ENCODE data around the gene PHLDB1. TPM values are rescaled to one million over a fixed set of nuclear protein-coding genes. Genes with fewer than 3 reads are reported as not detected.

PHLDB1 gene
- total RNA-seq, 1 experiment from 2014 or later, result 36.2 TPM

DNA sequence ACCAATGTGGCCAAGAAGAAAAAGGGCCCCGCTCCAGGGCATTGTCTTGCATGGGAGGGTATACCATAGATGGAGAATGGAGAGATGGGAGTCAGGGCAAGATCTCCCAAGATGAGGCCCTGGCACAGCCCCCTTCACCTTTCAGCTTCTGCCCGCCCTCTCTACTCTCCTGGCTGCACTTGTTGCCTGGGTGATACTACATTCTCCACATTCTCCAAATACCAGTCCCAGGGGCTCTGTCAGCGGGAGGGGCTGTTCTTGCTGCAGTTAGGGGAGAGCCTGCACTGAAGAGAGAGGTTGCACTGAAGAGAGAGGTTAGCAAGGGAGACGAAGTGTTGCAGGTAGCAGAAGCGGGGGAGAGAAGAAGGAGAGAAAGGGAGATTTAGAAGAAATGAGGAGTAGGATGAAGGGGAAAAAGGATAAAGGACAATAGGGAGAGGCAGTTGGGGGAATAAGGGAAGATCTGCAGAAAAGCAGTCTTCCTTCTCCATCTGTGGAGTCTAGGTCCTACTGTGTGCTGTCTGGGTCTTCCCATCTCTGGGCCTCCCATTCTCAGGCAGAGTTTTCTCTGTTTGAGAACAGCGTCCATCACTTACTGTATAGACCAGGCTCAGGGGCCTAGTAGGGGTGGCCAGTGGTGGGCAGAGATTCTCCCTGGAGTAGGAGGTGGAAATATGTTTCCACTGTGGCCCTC is 8.0 kb downstream of the PHLDB1 start (continued):
- TF ChIP-seq, protein P1, sequence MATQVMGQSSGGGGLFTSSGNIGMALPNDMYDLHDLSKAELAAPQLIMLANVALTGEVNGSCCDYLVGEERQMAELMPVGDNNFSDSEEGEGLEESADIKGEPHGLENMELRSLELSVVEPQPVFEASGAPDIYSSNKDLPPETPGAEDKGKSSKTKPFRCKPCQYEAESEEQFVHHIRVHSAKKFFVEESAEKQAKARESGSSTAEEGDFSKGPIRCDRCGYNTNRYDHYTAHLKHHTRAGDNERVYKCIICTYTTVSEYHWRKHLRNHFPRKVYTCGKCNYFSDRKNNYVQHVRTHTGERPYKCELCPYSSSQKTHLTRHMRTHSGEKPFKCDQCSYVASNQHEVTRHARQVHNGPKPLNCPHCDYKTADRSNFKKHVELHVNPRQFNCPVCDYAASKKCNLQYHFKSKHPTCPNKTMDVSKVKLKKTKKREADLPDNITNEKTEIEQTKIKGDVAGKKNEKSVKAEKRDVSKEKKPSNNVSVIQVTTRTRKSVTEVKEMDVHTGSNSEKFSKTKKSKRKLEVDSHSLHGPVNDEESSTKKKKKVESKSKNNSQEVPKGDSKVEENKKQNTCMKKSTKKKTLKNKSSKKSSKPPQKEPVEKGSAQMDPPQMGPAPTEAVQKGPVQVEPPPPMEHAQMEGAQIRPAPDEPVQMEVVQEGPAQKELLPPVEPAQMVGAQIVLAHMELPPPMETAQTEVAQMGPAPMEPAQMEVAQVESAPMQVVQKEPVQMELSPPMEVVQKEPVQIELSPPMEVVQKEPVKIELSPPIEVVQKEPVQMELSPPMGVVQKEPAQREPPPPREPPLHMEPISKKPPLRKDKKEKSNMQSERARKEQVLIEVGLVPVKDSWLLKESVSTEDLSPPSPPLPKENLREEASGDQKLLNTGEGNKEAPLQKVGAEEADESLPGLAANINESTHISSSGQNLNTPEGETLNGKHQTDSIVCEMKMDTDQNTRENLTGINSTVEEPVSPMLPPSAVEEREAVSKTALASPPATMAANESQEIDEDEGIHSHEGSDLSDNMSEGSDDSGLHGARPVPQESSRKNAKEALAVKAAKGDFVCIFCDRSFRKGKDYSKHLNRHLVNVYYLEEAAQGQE (IDR thresholded peaks at IDR 0.05; ENCODE audit: low read depth), result no peak
- TF ChIP-seq EGR1 (IDR thresholded peaks at IDR 0.05; ENCODE audit: low read depth) (no peak), CEBPB (IDR thresholded peaks at IDR 0.05; ENCODE audit: low read depth) (no peak), SIN3A (IDR thresholded peaks at IDR 0.05; ENCODE audit: low read depth) (no peak), RAD21 (IDR thresholded peaks at IDR 0.05; ENCODE audit: low read depth) (no peak)
- TF ChIP-seq, protein P2, sequence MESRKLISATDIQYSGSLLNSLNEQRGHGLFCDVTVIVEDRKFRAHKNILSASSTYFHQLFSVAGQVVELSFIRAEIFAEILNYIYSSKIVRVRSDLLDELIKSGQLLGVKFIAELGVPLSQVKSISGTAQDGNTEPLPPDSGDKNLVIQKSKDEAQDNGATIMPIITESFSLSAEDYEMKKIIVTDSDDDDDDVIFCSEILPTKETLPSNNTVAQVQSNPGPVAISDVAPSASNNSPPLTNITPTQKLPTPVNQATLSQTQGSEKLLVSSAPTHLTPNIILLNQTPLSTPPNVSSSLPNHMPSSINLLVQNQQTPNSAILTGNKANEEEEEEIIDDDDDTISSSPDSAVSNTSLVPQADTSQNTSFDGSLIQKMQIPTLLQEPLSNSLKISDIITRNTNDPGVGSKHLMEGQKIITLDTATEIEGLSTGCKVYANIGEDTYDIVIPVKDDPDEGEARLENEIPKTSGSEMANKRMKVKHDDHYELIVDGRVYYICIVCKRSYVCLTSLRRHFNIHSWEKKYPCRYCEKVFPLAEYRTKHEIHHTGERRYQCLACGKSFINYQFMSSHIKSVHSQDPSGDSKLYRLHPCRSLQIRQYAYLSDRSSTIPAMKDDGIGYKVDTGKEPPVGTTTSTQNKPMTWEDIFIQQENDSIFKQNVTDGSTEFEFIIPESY (IDR thresholded peaks at IDR 0.05; ENCODE audit: extremely low read depth, insufficient replicate concordance, low read length), result no peak

DNA sequence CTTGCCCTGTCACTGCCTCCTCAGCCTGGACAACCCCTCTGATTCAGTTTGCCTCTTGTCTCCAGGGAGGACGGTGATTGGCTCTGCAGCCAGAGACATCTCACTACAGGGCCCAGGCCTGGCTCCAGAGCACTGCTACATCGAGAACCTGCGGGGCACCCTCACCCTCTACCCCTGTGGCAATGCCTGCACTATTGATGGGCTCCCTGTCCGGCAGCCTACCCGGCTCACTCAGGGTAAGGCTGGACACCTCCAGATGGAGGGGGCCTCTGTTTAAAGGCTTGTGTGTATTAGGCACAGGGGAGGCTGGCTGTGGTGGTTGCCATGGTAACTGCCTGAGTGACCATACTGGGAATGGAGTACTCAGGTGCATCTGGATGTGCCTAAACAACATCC is 8.6 kb downstream of the PHLDB1 start:
- H3K9ac ChIP-seq (ENCODE audit: low read length), result no peak overlapping the region
- H3K9me3 ChIP-seq (ENCODE audit: control insufficient read depth in 1 of 2, insufficient read depth in 1 of 2, low read depth in 1 of 2, low read length in 2 of 2), result no peaks in the 10 kb centered on the region
- no TSS peak for BruUV-seq (replicated peaks)
- intact Hi-C loops (cut with micrococcal nuclease), result no loop called here
- H3K4me2 ChIP-seq (ENCODE audit: low read length), result no peak overlapping the region
- no peaks in the 10 kb centered on the region for H3K9me2 ChIP-seq (ENCODE audit: insufficient read depth)
- H3K27me3 ChIP-seq (ENCODE audit: insufficient read depth, low read length), result no peaks in the 10 kb centered on the region
- TF ChIP-seq, protein P3, sequence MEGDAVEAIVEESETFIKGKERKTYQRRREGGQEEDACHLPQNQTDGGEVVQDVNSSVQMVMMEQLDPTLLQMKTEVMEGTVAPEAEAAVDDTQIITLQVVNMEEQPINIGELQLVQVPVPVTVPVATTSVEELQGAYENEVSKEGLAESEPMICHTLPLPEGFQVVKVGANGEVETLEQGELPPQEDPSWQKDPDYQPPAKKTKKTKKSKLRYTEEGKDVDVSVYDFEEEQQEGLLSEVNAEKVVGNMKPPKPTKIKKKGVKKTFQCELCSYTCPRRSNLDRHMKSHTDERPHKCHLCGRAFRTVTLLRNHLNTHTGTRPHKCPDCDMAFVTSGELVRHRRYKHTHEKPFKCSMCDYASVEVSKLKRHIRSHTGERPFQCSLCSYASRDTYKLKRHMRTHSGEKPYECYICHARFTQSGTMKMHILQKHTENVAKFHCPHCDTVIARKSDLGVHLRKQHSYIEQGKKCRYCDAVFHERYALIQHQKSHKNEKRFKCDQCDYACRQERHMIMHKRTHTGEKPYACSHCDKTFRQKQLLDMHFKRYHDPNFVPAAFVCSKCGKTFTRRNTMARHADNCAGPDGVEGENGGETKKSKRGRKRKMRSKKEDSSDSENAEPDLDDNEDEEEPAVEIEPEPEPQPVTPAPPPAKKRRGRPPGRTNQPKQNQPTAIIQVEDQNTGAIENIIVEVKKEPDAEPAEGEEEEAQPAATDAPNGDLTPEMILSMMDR (IDR thresholded peaks at IDR 0.05 in 2 of 3, conservative IDR thresholded peaks at IDR 0.05 in 1 of 3; ENCODE audit: borderline replicate concordance in 1 of 3, insufficient read depth in 1 of 3, low read depth in 2 of 3, low read length in 2 of 3), result no peak
- TF ChIP-seq SP1 (IDR thresholded peaks at IDR 0.05; ENCODE audit: low read depth), result no peak
- TF ChIP-seq YY1 (IDR thresholded peaks at IDR 0.05; ENCODE audit: extremely low read depth, insufficient replicate concordance, low read depth, low read length), result no peak
- no peak for TF ChIP-seq CEBPB (IDR thresholded peaks at IDR 0.05; ENCODE audit: low read depth)
- no peak for TF ChIP-seq EZH2phosphoT487 (IDR thresholded peaks at IDR 0.05; ENCODE audit: borderline replicate concordance)
- no peak for TF ChIP-seq ZFX (IDR thresholded peaks at IDR 0.05)
- TF ChIP-seq RAD21 (IDR thresholded peaks at IDR 0.05; ENCODE audit: low read depth), result no peak
- POLR2A ChIA-PET, result no interaction called here
- CTCF ChIA-PET, result no interaction called here
- RAD21 ChIA-PET (ENCODE audit: low non-redundant PET in 1 of 2, low total read pairs in 2 of 2, uncharacterized antibody in 2 of 2, unreplicated experiment in 2 of 2), result no interaction called here
- ATAC-seq (no peak), DNase-seq (ENCODE audit: low read depth, low spot score) (no peak)
- H2AFZ ChIP-seq (ENCODE audit: low read depth, low read length, poor library complexity, severe bottlenecking), result no peak overlapping the region
- no peaks in the 10 kb centered on the region for H3K79me2 ChIP-seq (ENCODE audit: insufficient read depth, low read length)
- peaks cover 25 to 42% of the 10 kb centered on the region in 2 experiments for H3K4me1 ChIP-seq (ENCODE audit: control insufficient read depth in 1 of 2, insufficient read depth in 2 of 2, low read length in 2 of 2)
- no peaks in the 10 kb centered on the region for H4K20me1 ChIP-seq (ENCODE audit: insufficient read depth)
- H3K36me3 ChIP-seq (ENCODE audit: control insufficient read depth in 1 of 2, insufficient read depth in 2 of 2, low read length in 2 of 2), result no peaks in the 10 kb centered on the region
- no peak overlapping the region for H3K4me3 ChIP-seq (replicated peaks in 1 of 2; ENCODE audit: low read depth in 1 of 2, low read length in 2 of 2)
- H3K27ac ChIP-seq (ENCODE audit: low read depth, low read length), result no peak overlapping the region

Measured in HCT116 (cell line).